Measurements from ENCODE around the gene NDC1.

DNA sequence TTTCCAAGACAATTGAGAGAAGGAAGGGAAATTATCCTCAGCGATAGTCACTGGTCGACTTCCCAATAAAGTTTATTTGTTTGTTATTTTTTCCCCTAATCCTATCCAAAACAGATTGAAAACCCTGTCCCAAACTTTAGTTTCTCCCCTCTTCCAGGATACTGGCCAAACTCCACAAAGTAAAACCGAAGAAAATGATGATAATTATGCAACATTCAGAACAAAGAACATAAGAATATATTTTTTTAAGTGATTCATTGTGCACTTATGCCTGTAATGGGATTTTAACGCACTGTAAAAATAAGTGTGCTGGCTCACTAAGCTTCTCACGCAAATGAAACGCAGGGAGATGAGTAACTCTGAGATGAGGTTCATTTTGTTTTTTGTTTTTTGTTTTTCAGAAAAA lies 105.2 kb downstream of the NDC1 start:
- TF ChIP-seq TOX (CRISPR knock-in tag; IDR thresholded peaks at IDR 0.05; ENCODE audit: borderline replicate concordance): no peak
- TF ChIP-seq, protein P1, sequence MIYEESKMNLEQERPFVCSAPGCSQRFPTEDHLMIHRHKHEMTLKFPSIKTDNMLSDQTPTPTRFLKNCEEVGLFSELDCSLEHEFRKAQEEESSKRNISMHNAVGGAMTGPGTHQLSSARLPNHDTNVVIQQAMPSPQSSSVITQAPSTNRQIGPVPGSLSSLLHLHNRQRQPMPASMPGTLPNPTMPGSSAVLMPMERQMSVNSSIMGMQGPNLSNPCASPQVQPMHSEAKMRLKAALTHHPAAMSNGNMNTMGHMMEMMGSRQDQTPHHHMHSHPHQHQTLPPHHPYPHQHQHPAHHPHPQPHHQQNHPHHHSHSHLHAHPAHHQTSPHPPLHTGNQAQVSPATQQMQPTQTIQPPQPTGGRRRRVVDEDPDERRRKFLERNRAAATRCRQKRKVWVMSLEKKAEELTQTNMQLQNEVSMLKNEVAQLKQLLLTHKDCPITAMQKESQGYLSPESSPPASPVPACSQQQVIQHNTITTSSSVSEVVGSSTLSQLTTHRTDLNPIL (CRISPR knock-in tag; IDR thresholded peaks at IDR 0.05; ENCODE audit: low read depth): 0 out of 2 replicates have a peak, but pooled peaks have one; percentile 32
- TF ChIP-seq, protein P2, sequence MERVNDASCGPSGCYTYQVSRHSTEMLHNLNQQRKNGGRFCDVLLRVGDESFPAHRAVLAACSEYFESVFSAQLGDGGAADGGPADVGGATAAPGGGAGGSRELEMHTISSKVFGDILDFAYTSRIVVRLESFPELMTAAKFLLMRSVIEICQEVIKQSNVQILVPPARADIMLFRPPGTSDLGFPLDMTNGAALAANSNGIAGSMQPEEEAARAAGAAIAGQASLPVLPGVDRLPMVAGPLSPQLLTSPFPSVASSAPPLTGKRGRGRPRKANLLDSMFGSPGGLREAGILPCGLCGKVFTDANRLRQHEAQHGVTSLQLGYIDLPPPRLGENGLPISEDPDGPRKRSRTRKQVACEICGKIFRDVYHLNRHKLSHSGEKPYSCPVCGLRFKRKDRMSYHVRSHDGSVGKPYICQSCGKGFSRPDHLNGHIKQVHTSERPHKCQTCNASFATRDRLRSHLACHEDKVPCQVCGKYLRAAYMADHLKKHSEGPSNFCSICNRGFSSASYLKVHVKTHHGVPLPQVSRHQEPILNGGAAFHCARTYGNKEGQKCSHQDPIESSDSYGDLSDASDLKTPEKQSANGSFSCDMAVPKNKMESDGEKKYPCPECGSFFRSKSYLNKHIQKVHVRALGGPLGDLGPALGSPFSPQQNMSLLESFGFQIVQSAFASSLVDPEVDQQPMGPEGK (CRISPR knock-in tag; IDR thresholded peaks at IDR 0.05; ENCODE audit: borderline replicate concordance): no peak
- TF ChIP-seq, protein P3, sequence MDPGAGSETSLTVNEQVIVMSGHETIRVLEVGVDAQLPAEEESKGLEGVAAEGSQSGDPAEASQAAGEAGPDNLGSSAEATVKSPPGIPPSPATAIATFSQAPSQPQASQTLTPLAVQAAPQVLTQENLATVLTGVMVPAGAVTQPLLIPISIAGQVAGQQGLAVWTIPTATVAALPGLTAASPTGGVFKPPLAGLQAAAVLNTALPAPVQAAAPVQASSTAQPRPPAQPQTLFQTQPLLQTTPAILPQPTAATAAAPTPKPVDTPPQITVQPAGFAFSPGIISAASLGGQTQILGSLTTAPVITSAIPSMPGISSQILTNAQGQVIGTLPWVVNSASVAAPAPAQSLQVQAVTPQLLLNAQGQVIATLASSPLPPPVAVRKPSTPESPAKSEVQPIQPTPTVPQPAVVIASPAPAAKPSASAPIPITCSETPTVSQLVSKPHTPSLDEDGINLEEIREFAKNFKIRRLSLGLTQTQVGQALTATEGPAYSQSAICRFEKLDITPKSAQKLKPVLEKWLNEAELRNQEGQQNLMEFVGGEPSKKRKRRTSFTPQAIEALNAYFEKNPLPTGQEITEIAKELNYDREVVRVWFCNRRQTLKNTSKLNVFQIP (CRISPR knock-in tag; IDR thresholded peaks at IDR 0.05; ENCODE audit: borderline replicate concordance, low read depth): no peak

Measured in SK-N-SH treated with all-trans-retinoic acid at 6 μM for 48 hours (cell line).